Body of pancreas (tissue), 4 donors: ENCODE measurements around the gene LAD1. TPM values are rescaled to one million over a fixed set of nuclear protein-coding genes. Genes with fewer than 3 reads are reported as not detected.

Experiments used
- ATAC-seq: fragments of 150-250 bp; one replicate; pipeline ENCODE4 v1.9.1; 2016
- DNase-seq, 4 donors: peaks; one replicate each; pipeline ENCODE4 v3.0.0-alpha.2; 2019
- H3K27ac ChIP-seq, 4 donors: fragments of 200-600 bp; sonication (generic); 1 replicate in 3 of 4; 2 replicates in 1 of 4; pipeline versions ENCODE4 v1.5.1 to v1.6.1; 2016 to 2019; ENCODE audit warnings: mild to moderate bottlenecking in 1 of 4, mixed read lengths in 1 of 4, moderate library complexity in 1 of 4
- H3K27me3 ChIP-seq, 2 donors: fragments of 200-600 bp; sonication (generic); one replicate each; pipeline ENCODE4 v1.6.0; 2016; ENCODE audit warnings: mild to moderate bottlenecking in 1 of 2
- H3K36me3 ChIP-seq, 2 donors: fragments of 200-600 bp; sonication (generic); replicated peaks in 1 of 2; 2 replicates each; pipeline ENCODE4 v1.5.1; 2016; ENCODE audit warnings: low read depth in 2 of 2; ENCODE audit not compliant: insufficient read depth in 1 of 2
- H3K4me1 ChIP-seq: fragments of 200-600 bp; sonication (generic); one replicate; pipeline ENCODE4 v1.6.0; 2016
- H3K4me3 ChIP-seq, 2 donors: fragments of 200-600 bp; sonication (generic); 1 replicate in 1 of 2; 2 replicates in 1 of 2; pipeline ENCODE4 v1.5.1; 2016 to 2019
- H3K9me3 ChIP-seq, 3 donors: fragments of 200-600 bp; sonication (generic); 1 replicate in 2 of 3; 2 replicates in 1 of 3; pipeline ENCODE4 v1.5.1; 2016
- POLR2A ChIP-seq, 3 donors: fragments of 450-650 bp; IDR thresholded peaks; one replicate each; pipeline ENCODE4 v1.6.1; 2016; ENCODE audit warnings: antibody characterized with exemption in 3 of 3, mild to moderate bottlenecking in 2 of 3
- WGBS, 2 donors: methylation state at CpG; one replicate each; pipeline ENCODE4 v1.1.5; 2017; 5-methylcytosine and 5-hydroxymethylcytosine counted together
- intact Hi-C: fragments of 100-400 bp; cut with DNase I; formaldehyde crosslinking; loops from one replicate; pipeline ENCODE4 v1.15.1; 2023
- total RNA-seq, 2 donors: library from RNA; depleted of rRNA; stranded (reverse); fragments of >200 nt; gene quantifications; one replicate each; pipeline ENCODE4 v1.1.0, GENCODE V29; 2016
- TF ChIP-seq, protein P1 (sequence below), 7 experiments: fragments of 450-650 bp in 4 of 7; fragments of 200-600 bp in 3 of 7; sonication (generic) in 3 of 7; IDR thresholded peaks; one replicate each; pipeline ENCODE4 v1.5.1; 2016 to 2019; ENCODE audit warnings: antibody characterized with exemption in 7 of 7

LAD1 gene
- total RNA-seq, 2 donors from 2014 or later, result 46.1 to 54.7 TPM

DNA sequence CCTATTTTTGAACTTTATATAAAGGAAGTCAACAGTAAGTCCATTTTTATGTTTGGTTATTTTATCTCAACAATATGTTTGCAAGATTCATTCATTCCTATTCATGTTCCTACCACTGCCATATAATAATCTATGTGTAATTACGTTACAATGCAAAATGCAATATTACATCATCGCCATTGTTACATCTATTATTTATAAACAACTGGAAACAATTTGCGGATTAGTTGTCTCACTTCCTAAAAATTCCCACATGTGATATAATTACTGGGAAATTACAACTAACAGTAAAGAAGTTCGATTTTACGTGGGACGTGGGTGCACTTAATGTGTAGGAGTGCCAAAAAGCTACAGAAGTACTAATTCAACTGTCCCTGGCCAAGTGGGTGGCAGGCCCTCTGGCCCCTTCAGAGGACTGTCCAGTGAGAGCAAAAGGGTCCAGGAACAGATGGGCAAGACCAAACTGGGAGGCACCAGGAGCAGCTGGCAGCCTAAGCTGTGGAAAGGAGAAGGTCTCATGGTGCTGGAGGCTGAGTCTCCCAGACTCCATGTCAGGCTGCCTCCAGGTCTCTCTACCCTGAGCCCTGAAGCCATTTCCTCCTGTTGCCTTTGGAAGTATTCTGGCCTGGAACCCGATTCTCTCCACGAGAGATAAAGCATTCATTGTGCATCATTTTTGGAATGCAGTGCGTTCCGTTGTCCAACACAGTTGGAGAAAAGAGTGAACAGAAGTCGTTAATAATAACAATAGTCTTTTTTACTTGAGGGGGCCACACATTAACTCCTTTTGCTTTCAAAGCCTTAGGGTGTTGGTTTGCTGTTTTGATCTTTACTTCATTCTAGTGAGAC lies 64.6 kb downstream of the LAD1 start:
- Histone ChIP-seq H3K4me3 (no peak overlapping the region), H3K27ac (no peak overlapping the region), H3K27me3 (no peaks in the 10 kb centered on the region), H3K9me3 (no peaks in the 10 kb centered on the region), H3K4me1 (no peaks in the 10 kb centered on the region), H3K36me3 (no peaks in the 10 kb centered on the region)
- DNase-seq (no peak), ATAC-seq (no peak)
- intact Hi-C loops, result no loop called here
- TF ChIP-seq POLR2A (IDR thresholded peaks at IDR 0.05), result no peak
- TF ChIP-seq, protein P1, sequence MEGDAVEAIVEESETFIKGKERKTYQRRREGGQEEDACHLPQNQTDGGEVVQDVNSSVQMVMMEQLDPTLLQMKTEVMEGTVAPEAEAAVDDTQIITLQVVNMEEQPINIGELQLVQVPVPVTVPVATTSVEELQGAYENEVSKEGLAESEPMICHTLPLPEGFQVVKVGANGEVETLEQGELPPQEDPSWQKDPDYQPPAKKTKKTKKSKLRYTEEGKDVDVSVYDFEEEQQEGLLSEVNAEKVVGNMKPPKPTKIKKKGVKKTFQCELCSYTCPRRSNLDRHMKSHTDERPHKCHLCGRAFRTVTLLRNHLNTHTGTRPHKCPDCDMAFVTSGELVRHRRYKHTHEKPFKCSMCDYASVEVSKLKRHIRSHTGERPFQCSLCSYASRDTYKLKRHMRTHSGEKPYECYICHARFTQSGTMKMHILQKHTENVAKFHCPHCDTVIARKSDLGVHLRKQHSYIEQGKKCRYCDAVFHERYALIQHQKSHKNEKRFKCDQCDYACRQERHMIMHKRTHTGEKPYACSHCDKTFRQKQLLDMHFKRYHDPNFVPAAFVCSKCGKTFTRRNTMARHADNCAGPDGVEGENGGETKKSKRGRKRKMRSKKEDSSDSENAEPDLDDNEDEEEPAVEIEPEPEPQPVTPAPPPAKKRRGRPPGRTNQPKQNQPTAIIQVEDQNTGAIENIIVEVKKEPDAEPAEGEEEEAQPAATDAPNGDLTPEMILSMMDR (IDR thresholded peaks at IDR 0.05), result no peak
- WGBS, 2 donors, result 68 to 75% methylated on average over 11 of the region's 11 CpGs

DNA sequence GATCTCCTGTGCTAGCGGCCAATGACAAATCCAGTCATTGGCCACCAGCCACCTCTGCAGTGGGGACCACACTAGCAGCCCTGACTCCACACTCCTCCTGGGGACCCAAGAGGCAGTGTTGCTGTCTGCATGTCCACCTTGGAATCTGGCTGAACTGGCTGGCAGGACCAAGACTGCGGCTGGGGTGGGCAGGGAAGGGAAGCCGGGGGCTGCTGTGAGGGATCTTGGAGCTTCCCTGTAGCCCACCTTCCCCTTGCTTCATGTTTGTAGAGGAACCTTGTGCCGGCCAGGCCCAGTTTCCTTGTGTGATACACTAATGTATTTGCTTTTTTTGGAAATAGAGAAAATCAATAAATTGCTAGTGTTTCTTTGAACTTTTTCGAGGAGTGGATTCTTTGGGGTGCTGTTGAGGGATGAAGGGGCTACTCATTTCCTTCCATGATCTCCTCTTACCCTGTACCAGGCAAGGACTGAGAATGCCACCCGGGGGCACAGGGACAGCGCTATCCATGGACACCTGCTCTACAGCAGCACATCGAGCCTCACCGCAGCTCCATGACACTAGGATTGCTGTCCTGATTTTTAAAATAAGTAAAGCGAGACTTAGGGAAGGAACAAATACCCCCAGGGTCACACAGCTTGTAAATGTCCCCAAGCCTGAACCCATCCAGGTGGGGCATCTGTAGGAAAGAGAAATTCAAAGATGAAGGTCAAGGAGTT lies 66.3 kb downstream of the LAD1 start:
- ATAC-seq, result no peak
- Histone ChIP-seq H3K27ac (no peak overlapping the region), H3K27me3 (no peaks in the 10 kb centered on the region), H3K4me3 (no peak overlapping the region), H3K9me3 (no peaks in the 10 kb centered on the region), H3K36me3 (no peaks in the 10 kb centered on the region), H3K4me1 (no peaks in the 10 kb centered on the region)
- TF ChIP-seq, protein P1 (IDR thresholded peaks at IDR 0.05), result no peak
- no peak for TF ChIP-seq POLR2A (IDR thresholded peaks at IDR 0.05)
- DNase-seq, result no peak
- WGBS, 2 donors, result 85 to 86% methylated on average over 10 of the region's 10 CpGs
- intact Hi-C loops, result no loop called here

DNA sequence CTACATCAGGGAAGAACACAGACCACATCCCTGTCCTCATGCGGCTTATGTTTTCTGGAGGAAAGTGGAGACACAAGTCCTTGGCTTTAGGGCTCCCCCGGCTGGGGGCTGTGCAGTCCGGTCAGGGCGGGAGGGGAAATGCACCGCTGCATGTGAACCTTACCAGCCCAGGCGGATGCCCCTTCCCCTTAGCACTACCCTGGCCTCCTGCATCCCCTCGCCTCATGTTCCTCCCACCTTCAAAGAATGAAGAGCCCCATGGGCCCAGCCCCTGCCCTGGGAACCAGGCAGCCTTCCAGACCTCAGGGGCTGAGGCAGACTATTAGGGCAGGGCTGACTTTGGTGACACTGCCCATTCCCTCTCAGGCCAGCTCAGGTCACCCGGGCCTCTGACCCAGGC lies 67.1 kb downstream of the LAD1 start:
- no peak overlapping the region for H3K27ac ChIP-seq
- H3K4me1 ChIP-seq, result no peaks in the 10 kb centered on the region
- intact Hi-C loops, result no loop called here
- no peaks in the 10 kb centered on the region for H3K27me3 ChIP-seq
- ATAC-seq (no peak), DNase-seq (no peak)
- no peak for TF ChIP-seq POLR2A (IDR thresholded peaks at IDR 0.05)
- TF ChIP-seq, protein P1 (IDR thresholded peaks at IDR 0.05), result no peak
- whole genome bisulfite sequencing, 2 donors, result 85 to 87% methylated on average over 5 to 8 of the region's 8 CpGs
- no peak overlapping the region for H3K4me3 ChIP-seq
- no peaks in the 10 kb centered on the region for H3K9me3 ChIP-seq
- H3K36me3 ChIP-seq, result no peaks in the 10 kb centered on the region

DNA sequence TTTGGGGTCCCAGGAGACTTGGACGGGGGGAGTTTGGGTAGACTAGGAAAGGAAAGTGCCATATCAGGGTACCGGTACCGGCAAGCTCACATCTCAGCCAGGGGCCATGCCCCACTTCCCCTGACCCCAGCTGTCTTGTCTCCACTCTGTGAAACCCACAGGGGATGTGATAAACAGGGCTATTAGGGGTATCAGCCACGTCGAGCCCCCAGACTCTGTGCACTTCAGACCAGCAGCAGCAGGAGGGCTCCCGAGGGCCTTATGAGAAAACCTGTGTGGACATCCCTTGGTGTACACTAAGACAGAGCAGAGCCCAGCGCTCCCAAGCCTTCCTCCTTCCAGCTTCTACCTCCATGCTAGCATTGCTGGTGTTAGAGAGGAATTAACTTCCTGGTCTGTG lies 68.0 kb downstream of the LAD1 start:
- Histone ChIP-seq H3K4me3 (no peak overlapping the region), H3K27me3 (no peaks in the 10 kb centered on the region), H3K36me3 (no peaks in the 10 kb centered on the region), H3K9me3 (no peaks in the 10 kb centered on the region), H3K4me1 (no peaks in the 10 kb centered on the region), H3K27ac (no peak overlapping the region)
- TF ChIP-seq, protein P1 (IDR thresholded peaks at IDR 0.05), result no peak
- TF ChIP-seq POLR2A (IDR thresholded peaks at IDR 0.05), result no peak
- ATAC-seq (no peak), DNase-seq (no peak)
- intact Hi-C loops, result no loop called here
- WGBS, 2 donors, result 74 to 76% methylated on average over 6 to 7 of the region's 7 CpGs

Other genes starting within 250 kb of the LAD1 start
- 10 to 100 TPM; 56.6 to 70.5 TPM for gene TMEM9, start 244.8 kb downstream of the LAD1 start, total RNA-seq
- 10 to 100 TPM in 1 of 2 donors, 1 to 10 TPM in 1; 6.9 to 23.1 TPM for gene IGFN1, start 208.5 kb downstream of the LAD1 start, total RNA-seq
- under 1 TPM in 1 of 2 donors, not detected in 1; 0.33 TPM for gene PKP1, start 115.8 kb downstream of the LAD1 start, total RNA-seq
- gene TNNT2, start 21.6 kb downstream of the LAD1 start, total RNA-seq, result 1 to 10 TPM in 1 of 2 donors, not detected in 1; 1.8 TPM
- gene TNNI1, start 22.4 kb upstream of the LAD1 start, total RNA-seq, result not detected
- gene PHLDA3, start 69.9 kb upstream of the LAD1 start, total RNA-seq, result 10 to 100 TPM; 25.2 to 48.8 TPM
- 100 to 1,000 TPM; 127 to 245 TPM for gene CSRP1, start 107.8 kb upstream of the LAD1 start, total RNA-seq
- gene NAV1, start 139.8 kb upstream of the LAD1 start, total RNA-seq, result 10 to 100 TPM; 11.5 to 13.7 TPM